Upper lobe of left lung (tissue), 6 donors: ENCODE data around the gene FOXD4L4. TPM values are rescaled to one million over a fixed set of nuclear protein-coding genes. Genes with fewer than 3 reads are reported as not detected.
"Not testable (repeated sequence)": the region's sequence is repeated elsewhere in the genome, so short reads cannot be mapped to it uniquely, and the experiment has no call there.

ENCODE experiments used
- ATAC-seq, 2 donors: fragments of 200-7000 bp; cut with Tn5 transposase; one replicate each; pipeline ENCODE4 v1.9.1; 2022; ENCODE audit warnings: mild to moderate bottlenecking in 2 of 2, moderate library complexity in 2 of 2; ENCODE audit not compliant: low FRiP score in 2 of 2
- DNase-seq, 2 donors: peaks; one replicate each; pipeline ENCODE4 v3.0.0-alpha.2; 2019 to 2020
- H3K27ac ChIP-seq, 4 donors: fragments of 200-600 bp; sonication (generic); one replicate each; pipeline ENCODE4 v1.5.1; 2016 to 2019
- H3K27me3 ChIP-seq, 4 donors: fragments of 200-600 bp; sonication (generic); one replicate each; pipeline ENCODE4 v1.5.1; 2017 to 2019
- H3K36me3 ChIP-seq, 4 donors: fragments of 200-600 bp; sonication (generic); one replicate each; pipeline ENCODE4 v1.5.1; 2016 to 2019
- H3K4me1 ChIP-seq, 4 donors: fragments of 200-600 bp; sonication (generic); one replicate each; pipeline ENCODE4 v1.5.1; 2018 to 2019
- H3K4me3 ChIP-seq, 4 donors: fragments of 200-600 bp; sonication (generic); one replicate each; pipeline ENCODE4 v1.5.1; 2017 to 2019; ENCODE audit warnings: mild to moderate bottlenecking in 2 of 4, moderate library complexity in 1 of 4
- H3K9me3 ChIP-seq, 4 donors: fragments of 200-600 bp; sonication (generic); one replicate each; pipeline ENCODE4 v1.5.1; 2018 to 2019
- WGBS, 2 donors: methylation state at CpG; one replicate each; pipeline ENCODE4 v1.1.5; 2017 to 2018; 5-methylcytosine and 5-hydroxymethylcytosine counted together
- total RNA-seq, 6 donors: library from RNA; depleted of rRNA in 4 of 6; stranded (reverse); fragments of >200 nt in 4 of 6; gene quantifications; one replicate each; pipeline versions ENCODE4 v1.1.0 to v1.2.1, GENCODE V29; 2016 to 2021
- donor health status: DM: no; HTN: no; CAD: no; lungs with moderate emphysema.
- donor health status: DM: no; HTN: yes; CAD: no; lungs with severe emphysema.

FOXD4L4 gene
- 1 to 10 TPM in 1 of 6 donors, under 1 TPM in 4, not detected in 1; 0.22 to 1.0 (median 0.57) TPM for total RNA-seq

GRCh38 chr9:65737096-65737564 is at the start of gene FOXD4L4:
FOXD4L4 (plus strand) TSS chr9:65737146; CDS start chr9:65737146, 0 bp downstream.
- not testable (repeated sequence) for H3K27me3 ChIP-seq, ATAC-seq, H3K36me3 ChIP-seq, H3K4me3 ChIP-seq, H3K9me3 ChIP-seq, H3K27ac ChIP-seq, H3K4me1 ChIP-seq
- 22 to 25% methylated on average over 15 to 20 of the region's 38 CpGs for WGBS, 2 donors
- peak; percentile 15 to 81 for DNase-seq

- H3K36me3 ChIP-seq, H3K27me3 ChIP-seq, H3K27ac ChIP-seq, H3K9me3 ChIP-seq, ATAC-seq, H3K4me1 ChIP-seq, H3K4me3 ChIP-seq: not testable (repeated sequence)
- WGBS, 2 donors: no CpG with 5 or more reads among the region's 2 CpGs
- peak in 1 of 2 donors; percentile 32 for DNase-seq
Measured at GRCh38 chr9:65703550-65703949, 33.4 kb upstream of the FOXD4L4 start.

GRCh38 chr9:65714445-65714844 is 22.5 kb upstream of the FOXD4L4 start:
- H3K27me3 ChIP-seq, H3K4me1 ChIP-seq, H3K4me3 ChIP-seq, H3K9me3 ChIP-seq, H3K36me3 ChIP-seq, H3K27ac ChIP-seq, ATAC-seq, DNase-seq: not testable (repeated sequence)
- WGBS, 2 donors: 60 to 90% methylated on average over 2 to 3 of the region's 5 CpGs

- H3K27ac ChIP-seq, DNase-seq, H3K4me1 ChIP-seq, H3K9me3 ChIP-seq, H3K36me3 ChIP-seq, ATAC-seq, H3K27me3 ChIP-seq, H3K4me3 ChIP-seq: not testable (repeated sequence)
- WGBS, 2 donors: no CpG with 5 or more reads among the region's 27 CpGs
Measured at GRCh38 chr9:65738133-65738532, 1.2 kb downstream of the FOXD4L4 start.

Other genes with a start within 250 kb of the FOXD4L4 start
- 10 to 100 TPM; 27.0 to 65.6 (median 37.1) TPM for gene ZNG1E, start 61.2 kb upstream of the FOXD4L4 start, total RNA-seq